ENCODE results near the gene MXD1.
A peak's percentile ranks its signal among the peaks of the same experiment; 100 is the strongest.
"Not testable (repeated sequence)": the region's sequence is repeated elsewhere in the genome, so short reads cannot be mapped to it uniquely, and the experiment has no call there.

The MXD1 gene

GRCh38 chr2:69933254-69933828 lies 18.4 kb downstream of the MXD1 start:
- no peak for DNase-seq (ENCODE audit: low read depth)

GRCh38 chr2:69933839-69934613 lies 19.1 kb downstream of the MXD1 start:
- DNase-seq (ENCODE audit: low read depth), result no peak

- DNase-seq (ENCODE audit: low read depth), result no peak
Measured at GRCh38 chr2:69934614-69934908, 19.7 kb downstream of the MXD1 start.

DNA sequence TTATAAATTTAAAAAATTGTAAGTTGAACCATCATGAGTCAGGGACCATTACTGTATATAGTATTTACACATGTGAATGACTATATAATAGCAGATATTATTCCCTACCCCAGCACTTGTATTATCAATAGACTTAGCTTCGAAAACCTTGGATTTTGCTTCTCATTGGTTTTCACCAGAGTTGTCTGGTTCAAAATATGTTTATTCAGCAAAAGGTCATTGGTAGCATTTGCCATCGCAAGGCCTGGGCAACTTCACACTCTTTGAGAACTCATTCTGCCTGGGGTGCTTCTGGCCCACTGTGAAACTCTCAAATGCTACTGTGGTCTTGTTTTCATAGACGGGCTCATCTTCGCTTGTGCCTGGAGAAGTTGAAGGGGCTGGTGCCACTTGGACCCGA lies 20.1 kb downstream of the MXD1 start:
- DNase-seq (ENCODE audit: low read depth), result no peak

DNA sequence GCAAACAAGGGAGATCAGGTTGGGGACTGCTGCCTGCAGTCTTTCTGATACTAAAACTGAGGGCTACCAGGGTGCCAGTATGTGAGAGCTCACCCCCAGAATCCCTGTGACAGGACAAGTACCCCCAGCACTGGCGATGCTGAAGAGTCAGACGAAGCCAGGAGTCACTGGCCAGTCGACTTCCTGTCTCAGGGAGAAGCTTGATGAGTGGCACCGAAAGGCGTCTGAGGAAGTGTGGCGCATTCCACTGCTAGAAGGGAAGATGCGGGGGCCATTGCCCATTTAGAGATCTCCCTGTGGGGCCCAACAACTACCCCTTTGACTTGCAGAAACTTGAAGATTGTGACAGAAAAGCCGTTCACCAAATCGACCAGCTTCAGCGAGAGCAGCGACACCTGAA lies 22.0 kb downstream of the MXD1 start:
- DNase-seq (ENCODE audit: low read depth), result no peak

- no peak for DNase-seq (ENCODE audit: low read depth)
Measured at GRCh38 chr2:69937968-69938367, 23.1 kb downstream of the MXD1 start.

GRCh38 chr2:69939722-69940121 lies 24.8 kb downstream of the MXD1 start:
- no peak for DNase-seq (ENCODE audit: low read depth)

GRCh38 chr2:69940691-69941090 lies 25.8 kb downstream of the MXD1 start:
- no peak for DNase-seq (ENCODE audit: low read depth)

DNA sequence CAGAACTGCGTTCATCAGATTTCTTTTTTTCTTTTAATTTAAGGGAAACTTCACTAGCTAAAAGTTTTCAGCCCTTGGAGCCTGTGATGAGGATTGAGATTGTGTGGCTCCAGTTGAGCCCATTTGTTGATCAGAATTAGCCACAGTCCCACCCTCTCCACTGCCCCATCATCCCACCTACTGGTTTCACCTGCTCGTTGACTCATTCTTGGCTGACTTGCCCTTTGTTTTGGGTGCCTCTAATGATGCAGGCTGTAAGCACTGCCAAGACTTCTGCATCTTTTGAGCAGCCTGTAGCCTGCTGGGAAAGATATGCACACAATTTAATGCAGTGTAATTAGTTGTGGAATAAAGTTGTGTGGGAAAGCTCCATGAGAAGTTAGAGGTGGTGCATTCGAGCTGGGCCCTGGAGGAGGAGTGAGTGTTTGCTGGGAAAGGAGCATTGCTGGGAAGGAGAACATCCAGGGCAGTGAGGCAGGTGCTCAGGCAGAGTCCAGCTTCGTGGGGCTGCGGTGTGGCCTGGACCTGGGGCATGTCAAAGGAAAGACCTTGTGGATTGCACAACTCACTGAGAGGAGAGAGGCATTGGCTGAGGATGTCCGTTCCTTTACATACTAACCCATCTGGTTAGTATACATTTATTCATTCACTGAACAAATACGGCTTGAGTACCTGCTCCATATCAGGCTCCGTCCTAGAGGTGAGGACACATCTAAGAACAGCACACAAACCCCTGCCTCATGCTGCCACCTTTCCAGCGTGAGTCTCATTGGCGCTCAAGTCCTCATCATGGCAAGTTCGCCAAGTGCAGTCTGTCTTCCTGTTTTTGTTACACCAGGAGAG lies 28.3 kb downstream of the MXD1 start:
- DNase-seq (ENCODE audit: low read depth), result no peak

- DNase-seq (ENCODE audit: low read depth), result no peak
Measured at GRCh38 chr2:69943843-69944525, 29.1 kb downstream of the MXD1 start.

DNA sequence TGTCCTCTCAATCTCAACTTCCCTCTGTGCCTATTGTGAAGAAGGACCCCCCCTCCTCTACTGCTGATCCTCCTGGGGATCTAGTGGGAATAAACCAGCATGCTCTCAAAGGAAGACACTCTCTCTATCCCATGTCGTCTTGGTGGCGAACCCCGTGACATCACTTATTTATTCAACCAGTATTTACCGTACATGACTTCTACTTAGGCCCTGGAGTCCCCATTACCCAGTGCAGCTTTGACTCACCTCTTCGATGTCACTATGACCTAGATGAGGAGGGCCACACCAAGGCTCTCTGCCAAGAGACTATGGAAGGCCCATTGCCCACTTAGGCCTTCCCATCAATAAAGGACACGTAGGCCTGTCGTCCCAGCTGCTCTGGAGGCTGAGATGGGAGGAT lies 29.8 kb downstream of the MXD1 start:
- no peak for DNase-seq (ENCODE audit: low read depth)

GRCh38 chr2:69945441-69945840 lies 30.5 kb downstream of the MXD1 start:
- DNase-seq (ENCODE audit: low read depth), result no peak

DNA sequence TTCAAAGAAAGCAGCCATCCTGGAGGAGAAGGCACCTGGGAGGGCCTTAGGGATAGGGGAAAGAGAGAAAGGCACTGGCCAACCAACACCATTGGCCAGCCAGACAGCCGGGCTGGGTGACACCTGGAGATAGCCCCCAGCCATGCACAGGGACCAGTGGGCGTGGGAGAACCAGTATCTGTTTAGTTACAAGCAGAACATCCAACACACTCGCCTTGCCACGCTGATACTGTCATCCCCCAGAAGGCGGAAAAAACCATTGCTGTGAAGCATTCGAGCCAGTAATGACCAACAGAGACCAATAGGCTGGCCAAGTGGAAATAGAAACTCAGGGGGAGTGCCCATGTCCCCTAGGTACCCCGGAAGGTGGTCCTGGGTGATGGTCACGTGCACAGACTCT lies 31.0 kb downstream of the MXD1 start:
- DNase-seq (ENCODE audit: low read depth), result no peak

DNA sequence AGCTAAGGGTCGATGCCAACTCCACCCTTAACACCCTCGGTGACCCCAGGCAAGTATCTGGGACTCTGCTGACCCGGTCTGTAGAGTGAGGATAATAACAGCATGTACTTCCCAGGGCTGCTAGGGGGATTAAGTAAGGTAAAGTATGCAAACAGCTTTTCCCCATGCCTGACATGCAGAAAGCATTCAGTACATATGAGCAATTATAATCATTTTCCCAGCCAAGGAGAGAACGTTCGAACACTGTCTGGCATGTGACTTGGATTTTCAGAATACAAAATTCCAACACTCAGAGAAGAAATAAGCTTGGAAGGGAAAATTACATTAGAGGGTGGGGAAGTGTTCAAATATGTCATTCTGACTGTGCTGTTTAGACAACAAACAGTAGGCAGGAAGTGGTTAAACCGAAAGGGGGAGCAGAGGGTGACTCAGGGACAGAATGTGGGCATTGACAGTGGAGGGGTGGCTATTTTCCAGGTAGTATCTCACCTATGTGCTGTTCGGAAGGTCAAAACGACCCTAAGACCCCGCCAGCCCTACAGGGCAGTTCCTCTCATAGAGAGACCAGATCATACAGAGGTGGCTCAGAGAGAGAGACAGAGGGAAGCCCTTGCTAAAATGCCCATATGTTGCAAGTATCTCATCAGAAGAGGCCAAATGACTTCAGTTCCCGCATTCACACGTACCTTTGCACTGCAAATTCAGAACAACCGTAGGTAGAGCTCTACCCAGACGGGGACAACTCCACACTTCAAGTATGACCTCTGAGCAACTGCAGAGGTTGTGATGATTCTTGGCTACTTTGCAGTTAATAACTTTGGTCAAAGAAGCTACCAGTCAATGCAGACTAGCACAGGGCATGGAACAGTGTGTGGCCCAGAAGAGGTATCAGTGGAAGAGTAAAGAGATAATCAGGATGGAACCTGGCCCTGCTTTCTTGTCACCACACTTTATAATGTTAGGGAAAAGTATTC lies 31.7 kb downstream of the MXD1 start:
- peak; percentile 18 for DNase-seq (ENCODE audit: low read depth)

- DNase-seq (ENCODE audit: low read depth), result no peak
Measured at GRCh38 chr2:69947325-69947931, 32.5 kb downstream of the MXD1 start.

DNA sequence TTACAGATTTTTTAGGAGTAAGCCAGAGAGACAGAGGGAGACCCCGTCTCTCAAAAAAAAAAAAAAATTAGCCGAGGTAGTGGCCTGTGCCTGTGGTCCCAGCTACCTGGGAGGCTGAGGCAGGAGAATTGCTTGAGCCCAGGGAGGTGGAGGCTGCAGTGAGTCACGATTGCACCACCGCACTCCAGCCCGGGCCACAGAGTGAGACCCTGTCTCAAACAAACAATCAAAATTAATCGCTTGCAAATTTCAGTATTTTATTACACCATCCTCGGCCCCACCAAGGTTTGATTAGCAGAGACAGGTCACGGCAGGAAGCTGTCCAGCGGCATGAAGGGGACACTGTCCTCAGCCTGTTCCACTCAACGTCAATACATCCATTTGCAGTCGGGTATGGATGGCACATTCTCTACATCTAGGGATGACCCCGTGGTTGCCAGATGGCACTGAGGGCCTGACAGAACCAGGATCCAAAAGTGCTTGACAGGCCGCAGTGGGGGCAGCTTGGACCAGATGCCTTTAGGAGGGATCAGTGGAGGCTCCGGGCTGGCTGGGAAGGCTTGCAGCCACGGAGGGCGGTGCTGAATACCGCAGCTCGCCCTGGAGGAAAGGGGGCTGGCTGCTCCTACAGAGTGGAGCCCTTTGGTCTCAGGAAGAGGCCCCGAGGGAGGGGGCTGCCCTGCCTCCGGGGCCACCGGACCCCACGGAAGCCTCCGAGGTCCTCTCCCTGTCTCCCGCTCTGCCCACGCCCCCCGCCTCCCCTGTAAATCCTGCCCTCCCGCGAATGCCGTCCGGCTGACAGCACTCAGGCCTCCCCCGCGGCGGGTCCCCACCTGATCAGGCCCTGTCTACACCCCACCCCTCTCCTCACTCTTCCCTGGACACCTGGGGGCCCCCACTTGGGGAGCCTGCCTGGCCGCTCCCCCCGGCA lies 33.4 kb downstream of the MXD1 start:
- DNase-seq (ENCODE audit: low read depth), result no peak

DNA sequence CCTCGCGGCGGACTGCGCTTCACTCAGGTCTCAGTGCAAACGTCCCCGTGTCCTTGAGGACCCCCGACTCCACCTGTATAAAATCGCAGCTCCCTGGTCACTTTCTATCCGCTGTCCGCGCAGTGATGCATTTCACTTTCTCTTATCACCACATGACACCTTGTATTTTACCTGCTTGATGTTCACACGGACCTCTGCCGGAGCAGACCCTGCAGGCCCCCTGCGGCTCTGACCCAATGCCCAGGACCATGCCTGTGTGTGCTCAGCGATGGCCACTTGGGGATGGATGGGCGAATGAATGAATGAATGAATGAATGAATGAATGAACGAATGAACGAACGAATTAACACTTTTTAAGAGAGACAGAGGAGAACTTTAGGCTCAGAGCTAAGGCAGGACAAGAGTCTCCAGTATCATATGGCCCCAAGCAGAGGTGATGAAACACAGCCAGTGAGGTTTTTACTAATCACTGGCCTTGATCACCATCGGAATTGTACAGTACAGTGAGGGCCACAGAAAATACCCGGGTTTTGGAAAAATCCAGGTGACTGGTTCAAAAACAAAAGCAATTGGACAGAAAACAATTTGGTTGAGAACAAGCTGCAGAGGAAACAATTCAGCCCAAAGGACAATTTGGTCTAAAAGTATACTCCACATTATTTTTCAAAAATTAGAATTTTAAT lies 34.2 kb downstream of the MXD1 start:
- DNase-seq (ENCODE audit: low read depth), result no peak

DNA sequence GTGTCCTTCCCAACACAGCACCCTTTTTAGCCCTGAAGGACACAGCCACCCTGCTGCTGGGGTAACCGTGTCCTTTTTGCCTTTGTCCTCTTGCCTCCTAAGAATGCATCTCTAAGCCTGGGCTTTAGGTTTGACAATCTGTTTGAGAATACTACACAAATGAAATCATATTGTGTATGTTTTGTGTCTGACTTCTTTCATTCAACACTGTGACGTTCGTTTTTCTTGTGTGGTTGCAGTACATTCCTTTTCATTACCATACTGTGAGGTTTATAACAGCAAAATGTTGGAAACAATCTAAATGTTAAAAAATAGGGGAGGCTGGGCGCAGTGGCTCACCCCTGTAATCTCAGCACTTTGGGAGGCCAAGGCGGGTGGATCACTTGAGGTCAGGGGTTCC lies 35.3 kb downstream of the MXD1 start:
- DNase-seq (ENCODE audit: low read depth), result no peak

DNA sequence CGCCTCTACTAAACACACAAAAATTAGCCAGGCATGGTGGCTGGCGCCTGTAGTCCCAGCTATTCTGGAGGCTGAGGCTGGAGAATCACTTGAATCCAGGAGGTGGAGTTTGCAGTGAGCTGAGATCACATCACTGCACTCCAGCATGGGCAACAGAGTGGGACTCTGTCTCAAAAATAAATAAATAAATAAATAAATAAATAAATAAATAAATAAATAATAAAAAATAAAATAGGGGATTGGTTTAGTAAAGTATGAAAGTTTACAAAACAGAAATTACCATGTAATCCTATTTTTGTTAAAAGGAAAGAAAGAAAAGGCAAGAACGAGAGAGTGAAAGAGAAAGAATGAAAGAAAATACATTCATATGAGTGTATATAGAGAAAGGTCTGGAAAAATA lies 35.8 kb downstream of the MXD1 start:
- not testable (repeated sequence) for DNase-seq (ENCODE audit: low read depth)

Data from stimulated activated CD8-positive, alpha-beta memory T cell treated with anti-CD3 and anti-CD28 coated beads, Interleukin-12 subunit alpha, Interleukin-12 subunit beta, amount 100 ng/mL, for 4 hours (primary cell).